GM19438 (cell line): ENCODE results near the gene RPS6KB2.

Source experiments
- ATAC-seq: cut with Tn5 transposase; IDR thresholded peaks from one replicate; pipeline ENCODE4 v1.9.1; 2021; ENCODE audit warnings: low read depth; ENCODE audit not compliant: unreplicated experiment

The RPS6KB2 gene

DNA sequence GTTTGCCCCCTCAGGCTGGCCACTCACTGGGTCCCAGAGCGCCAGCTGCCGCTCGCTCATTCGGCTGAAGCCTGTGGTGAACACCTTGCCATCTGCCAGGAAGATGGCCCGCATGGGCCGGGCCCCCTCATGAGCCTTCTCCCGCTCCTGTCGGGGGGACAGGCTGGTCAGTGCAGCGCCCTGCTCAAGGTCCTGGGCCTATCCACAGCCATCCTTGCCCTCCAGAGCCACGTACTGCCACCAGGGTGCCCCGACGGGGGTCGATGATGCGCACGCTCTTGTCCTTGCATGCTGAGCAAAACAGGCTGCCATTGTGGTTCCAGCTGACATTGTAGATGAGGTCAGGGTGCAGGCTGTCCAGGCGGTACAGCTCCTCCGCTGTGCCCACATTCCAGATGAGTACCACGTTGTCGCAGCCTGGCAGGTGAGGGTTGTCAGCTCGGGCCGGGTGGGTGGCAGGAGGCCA is 12.8 kb downstream of the RPS6KB2 start:
- ATAC-seq, result no peak

DNA sequence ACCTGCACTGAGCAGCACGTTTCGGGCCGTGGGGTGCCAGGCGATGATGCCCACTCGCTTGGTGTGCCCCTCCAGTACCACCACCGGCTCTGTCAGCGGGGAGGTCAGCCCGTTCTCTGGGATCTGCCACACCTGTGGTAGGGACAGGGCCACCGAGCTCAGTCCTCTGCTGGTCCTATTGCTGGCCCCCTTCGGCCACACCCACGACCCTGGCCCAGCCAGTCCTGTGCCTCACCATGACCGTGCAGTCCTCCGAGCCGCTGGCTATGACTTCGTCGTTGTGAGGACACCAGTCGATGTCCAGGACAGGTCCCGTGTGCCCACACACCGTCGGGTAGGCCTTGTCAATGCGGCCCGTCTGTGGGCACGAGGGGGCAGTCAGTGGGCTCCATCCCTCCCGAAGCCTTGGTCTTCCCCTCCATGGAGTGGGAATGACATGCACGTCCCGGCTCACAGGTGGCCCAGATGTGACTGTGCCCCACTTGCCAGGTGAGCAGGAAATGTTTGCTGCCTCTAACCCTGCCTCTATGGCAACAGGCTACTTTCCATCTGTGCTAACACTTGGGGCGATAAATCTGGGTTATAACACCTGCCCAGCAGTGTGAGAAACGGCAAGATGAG is 13.5 kb downstream of the RPS6KB2 start:
- ATAC-seq, result no peak

- no peak for ATAC-seq
Observed at GRCh38 chr11:67442504-67443404, 14.5 kb downstream of the RPS6KB2 start.

GRCh38 chr11:67445515-67445914 is 17.2 kb downstream of the RPS6KB2 start:
- ATAC-seq, result no peak

DNA sequence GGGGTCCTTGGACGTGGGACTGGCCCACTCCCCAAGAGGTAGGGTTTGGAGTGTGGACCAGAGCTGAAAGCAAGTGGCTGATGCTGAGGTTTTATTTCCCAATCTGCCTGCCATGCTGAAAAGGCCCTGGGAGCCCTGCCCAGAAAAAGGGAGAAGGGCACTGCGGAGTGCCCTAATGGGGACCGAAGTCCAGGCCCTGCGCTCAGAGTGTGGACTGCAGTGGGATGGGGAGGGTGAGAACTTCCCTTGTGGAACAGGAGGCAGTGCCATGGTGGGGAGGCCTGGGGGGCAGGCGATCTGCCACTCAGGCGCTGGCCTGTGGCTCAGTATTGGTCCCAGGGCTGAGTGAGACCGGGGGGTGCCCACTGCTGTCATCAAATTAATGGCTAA is 19.9 kb downstream of the RPS6KB2 start:
- no peak for ATAC-seq

DNA sequence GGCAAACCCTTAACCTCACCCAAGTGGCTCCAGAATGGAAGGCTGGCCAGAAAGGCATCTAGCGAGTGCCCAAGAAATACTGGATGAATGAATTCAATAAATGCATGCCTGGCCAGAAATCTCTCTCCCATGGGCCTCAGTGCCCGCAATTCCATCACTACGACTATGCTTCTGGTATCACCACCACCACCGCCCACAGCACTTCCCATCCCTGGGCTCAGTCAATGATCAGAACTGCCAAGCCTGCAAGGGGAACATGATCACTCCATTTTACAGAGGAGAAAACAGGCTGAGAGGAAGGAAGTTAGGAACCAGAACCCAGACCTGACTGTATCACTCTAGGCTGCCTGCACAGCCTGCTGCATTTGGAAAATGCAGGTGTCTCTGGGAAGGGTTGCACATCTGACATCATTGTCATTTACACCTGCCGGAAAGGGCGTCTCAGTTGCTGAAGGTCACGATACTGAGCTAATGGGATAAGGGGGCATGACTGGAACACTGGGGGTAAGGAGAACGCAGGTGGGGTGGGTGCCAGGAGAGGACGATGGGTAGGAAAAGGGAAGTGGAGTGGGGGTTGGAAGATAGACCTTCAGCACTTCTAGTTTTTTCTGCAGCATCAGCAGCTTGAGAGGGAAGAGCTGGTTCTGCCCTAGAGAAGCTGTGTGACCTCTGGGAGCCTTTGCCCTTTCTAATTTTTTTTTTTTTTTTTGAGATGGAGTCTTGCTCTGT is 21.0 kb downstream of the RPS6KB2 start:
- no peak for ATAC-seq

- ATAC-seq, result no peak
Observed at GRCh38 chr11:67450796-67451657, 22.7 kb downstream of the RPS6KB2 start.

DNA sequence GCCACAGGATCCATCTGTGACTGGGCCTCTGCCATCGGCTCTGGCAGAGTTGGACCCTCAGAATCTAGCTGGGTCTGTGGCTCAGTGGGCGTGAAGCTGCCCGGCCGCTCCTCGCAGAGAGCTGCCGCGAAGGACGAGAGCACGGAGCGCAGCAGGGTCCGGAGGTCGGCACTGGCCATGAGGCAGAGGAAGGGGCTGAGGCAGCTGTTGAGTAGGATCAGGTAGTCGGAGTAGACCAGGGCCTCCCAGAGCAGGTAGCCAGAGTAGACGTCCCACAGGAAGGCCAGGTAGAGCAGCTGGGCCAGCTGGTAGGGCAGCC is 23.3 kb downstream of the RPS6KB2 start:
- ATAC-seq, result no peak

- no peak for ATAC-seq
Observed at GRCh38 chr11:67452141-67452952, 24.1 kb downstream of the RPS6KB2 start, which contains the start of gene GPR152. GPR152 (minus strand) TSS chr11:67452729; CDS start chr11:67452724, 5 bp downstream.

DNA sequence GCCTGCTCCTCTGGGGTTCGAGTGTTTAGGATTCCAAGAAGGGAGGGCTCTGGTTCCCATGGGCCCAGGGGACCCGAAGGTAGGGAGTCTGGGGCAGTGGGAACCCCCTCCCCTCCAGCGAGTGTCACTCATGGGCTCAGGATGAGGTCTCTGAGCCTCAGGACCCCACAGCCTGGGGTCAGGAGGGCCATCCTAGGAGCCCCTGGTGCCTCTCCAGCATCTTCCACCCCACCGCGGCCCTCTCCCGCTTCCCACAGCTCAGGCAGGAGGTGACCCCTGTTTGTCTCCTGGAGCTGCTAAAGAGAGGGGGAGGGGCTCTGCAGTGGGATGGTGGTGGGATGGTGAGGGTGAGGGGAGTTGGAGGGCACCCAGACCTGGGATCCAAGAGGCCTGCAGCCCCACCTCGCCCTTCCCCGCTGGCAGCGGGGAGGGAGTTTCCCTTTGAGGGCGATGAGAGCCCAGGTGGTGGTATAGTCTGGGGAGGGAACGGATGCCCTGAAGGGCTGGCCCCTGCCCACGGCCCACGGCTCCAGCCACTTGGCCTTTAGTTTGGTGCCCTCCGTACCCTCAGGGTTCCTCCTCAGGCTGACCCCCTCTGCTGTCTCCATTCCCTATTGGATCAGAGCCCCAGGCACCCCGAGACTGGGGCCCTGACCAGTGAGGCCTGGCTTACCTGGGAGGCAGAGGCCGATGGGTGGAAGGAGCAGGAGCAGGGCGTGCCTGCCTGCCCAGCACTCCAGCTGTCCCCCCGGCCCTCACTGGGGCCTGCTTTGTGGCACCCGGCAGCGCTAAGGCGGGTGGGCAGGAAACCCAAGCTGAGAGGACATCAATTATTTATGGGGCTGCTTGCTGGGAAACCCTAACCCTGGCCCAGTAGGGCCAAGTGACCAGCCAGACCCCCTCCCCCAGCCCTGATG is 25.8 kb downstream of the RPS6KB2 start:
- ATAC-seq, result no peak

DNA sequence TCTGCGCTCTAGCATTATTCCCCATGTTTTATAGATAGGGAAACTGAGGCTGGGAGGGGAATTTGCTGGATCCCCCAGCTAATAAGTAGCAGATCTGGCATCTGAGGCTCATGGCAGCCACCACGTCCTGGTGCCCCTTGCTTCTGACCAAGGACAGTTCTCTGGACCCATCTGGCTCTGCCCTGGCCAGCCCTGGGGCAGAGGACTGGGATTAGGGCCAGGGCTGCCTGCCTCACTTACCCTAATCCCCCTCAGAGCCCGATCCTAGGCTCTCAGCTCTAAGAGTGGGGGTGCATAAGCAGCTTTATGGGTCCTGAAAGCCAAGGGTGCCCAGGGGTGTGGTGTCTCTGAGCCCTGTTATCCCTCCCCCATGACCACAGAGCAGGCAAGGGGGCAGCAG is 26.8 kb downstream of the RPS6KB2 start, which contains the start of gene CABP4:
Gene CABP4, plus strand, starts transcription at position 301 of the 400 bp plus-strand sequence. Its CDS starts 70 bp downstream, at position 371.
- ATAC-seq, result no peak

GRCh38 chr11:67456068-67456705 is 27.9 kb downstream of the RPS6KB2 start:
- no peak for ATAC-seq

DNA sequence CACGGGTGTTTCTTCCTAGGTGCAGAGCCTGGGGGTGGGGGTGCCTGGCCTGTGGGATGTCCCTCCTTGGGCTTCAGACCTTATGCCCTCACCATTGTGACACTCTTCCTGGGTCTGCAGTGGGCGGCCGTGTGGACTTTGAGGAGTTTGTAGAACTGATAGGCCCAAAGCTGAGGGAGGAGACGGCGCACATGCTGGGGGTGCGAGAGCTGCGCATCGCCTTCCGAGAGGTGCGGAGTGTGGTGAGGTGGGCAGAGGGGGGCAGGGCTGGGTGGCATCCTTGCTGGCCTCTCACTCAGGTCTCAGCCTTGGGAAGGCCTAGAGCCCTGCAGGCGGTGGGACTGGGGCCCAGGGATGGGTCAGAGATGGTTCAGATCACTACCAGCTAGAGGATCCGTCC is 29.2 kb downstream of the RPS6KB2 start:
- ATAC-seq, result no peak

GRCh38 chr11:67458266-67458665 is 30.0 kb downstream of the RPS6KB2 start:
- ATAC-seq, result no peak

DNA sequence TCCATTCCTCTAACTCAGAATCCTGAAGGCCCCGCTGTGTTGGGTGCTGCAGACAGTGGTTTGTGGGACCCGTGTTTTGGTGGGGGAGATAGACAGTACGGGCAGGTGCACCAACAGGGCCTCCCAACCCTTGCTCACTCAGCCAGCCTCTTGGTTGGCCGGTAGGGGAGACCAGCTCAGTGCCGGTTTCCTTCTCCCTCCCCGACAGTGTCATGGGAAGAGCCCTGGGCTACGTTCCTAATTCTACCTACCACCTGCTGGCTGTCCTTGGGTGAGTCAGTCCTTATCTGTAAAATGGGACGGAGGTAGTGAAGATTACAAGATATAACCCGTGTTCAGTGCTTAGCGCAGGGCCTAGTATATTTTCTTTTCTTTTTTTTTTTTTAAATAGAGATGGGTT is 34.9 kb downstream of the RPS6KB2 start:
- no peak for ATAC-seq

- no peak for ATAC-seq
Observed at GRCh38 chr11:67463680-67464410, 35.6 kb downstream of the RPS6KB2 start.
